Naive thymus-derived CD4-positive, alpha-beta T cell (primary cell): ENCODE data around the gene PIGN. TPM values are rescaled to one million over a fixed set of nuclear protein-coding genes. Genes with fewer than 3 reads are reported as not detected.

Source experiments
- ATAC-seq: fragments of 150-1000 bp; cut with Tn5 transposase; 2 replicates; pipeline ENCODE4 v1.10.0; 2021; ENCODE audit warnings: mild to moderate bottlenecking, moderate library complexity
- CTCF ChIA-PET: fragments of 350-600 bp; sonication (Branson Sonifier 250); formaldehyde crosslinking; loops from one replicate; lab custom pipeline; 2021; ENCODE audit warnings: antibody characterized with exemption; lab: Charles Lee
- POLR2A ChIA-PET: fragments of 350-600 bp; sonication (Branson Sonifier 250); formaldehyde crosslinking; loops from one replicate; lab custom pipeline; 2021; ENCODE audit warnings: antibody characterized with exemption, inconsistent platforms; lab: Charles Lee
- DNase-seq, 9 donors: peaks; one replicate each; pipeline versions ENCODE4 v3.0.0 to v3.0.0-alpha.2; 2020 to 2022; ENCODE audit warnings: mixed read lengths in 1 of 9
- H3K27ac ChIP-seq: one replicate; pipeline ENCODE4 v1.7.0; 2013; ENCODE audit warnings: mild to moderate bottlenecking, low read depth, low read length, moderate library complexity
- H3K27me3 ChIP-seq, 2 donors: one replicate each; pipeline ENCODE4 v1.7.0; 2013; ENCODE audit warnings: low read length in 2 of 2, mild to moderate bottlenecking in 2 of 2, moderate library complexity in 2 of 2; ENCODE audit not compliant: control insufficient read depth in 2 of 2, insufficient read depth in 2 of 2
- H3K36me3 ChIP-seq, 3 experiments: 1 replicate in 2 of 3; 2 replicates in 1 of 3; pipeline ENCODE4 v1.7.0; 2013; ENCODE audit warnings: low read length in 3 of 3, mild to moderate bottlenecking in 3 of 3, moderate library complexity in 1 of 3; ENCODE audit not compliant: insufficient read depth in 3 of 3, control insufficient read depth in 2 of 3
- H3K4me1 ChIP-seq, 2 donors: one replicate each; pipeline ENCODE4 v1.7.0; 2013; ENCODE audit warnings: low read length in 2 of 2, mild to moderate bottlenecking in 2 of 2, moderate library complexity in 1 of 2; ENCODE audit not compliant: control insufficient read depth in 2 of 2, insufficient read depth in 2 of 2
- H3K4me3 ChIP-seq: 2 replicates; pipeline ENCODE4 v1.7.0; 2013; ENCODE audit warnings: mild to moderate bottlenecking, low read length
- H3K9me3 ChIP-seq, 3 experiments: 1 replicate in 2 of 3; 2 replicates in 1 of 3; pipeline ENCODE4 v1.7.0; 2013; ENCODE audit warnings: low read length in 3 of 3; ENCODE audit not compliant: control insufficient read depth in 2 of 3
- H3K27ac Mint-ChIP-seq, 9 donors: one replicate each; pipeline ENCODE4 v1.8.0; 2020 to 2022; ENCODE audit warnings: mixed read lengths in 9 of 9, mild to moderate bottlenecking in 8 of 9, moderate library complexity in 5 of 9, inconsistent platforms in 2 of 9
- H3K27me3 Mint-ChIP-seq, 5 donors: one replicate each; pipeline ENCODE4 v1.8.0; 2021 to 2022; ENCODE audit warnings: mixed read lengths in 5 of 5, mild to moderate bottlenecking in 1 of 5
- H3K36me3 Mint-ChIP-seq, 5 donors: one replicate each; pipeline ENCODE4 v1.8.0; 2020 to 2022; ENCODE audit warnings: mixed read lengths in 5 of 5, mild to moderate bottlenecking in 3 of 5, inconsistent platforms in 1 of 5
- H3K4me1 Mint-ChIP-seq, 7 donors: one replicate each; pipeline ENCODE4 v1.8.0; 2020 to 2022; ENCODE audit warnings: mixed read lengths in 7 of 7, mild to moderate bottlenecking in 3 of 7, inconsistent platforms in 1 of 7
- H3K4me3 Mint-ChIP-seq, 10 donors: one replicate each; pipeline ENCODE4 v1.8.0; 2020 to 2022; ENCODE audit warnings: mild to moderate bottlenecking in 10 of 10, mixed read lengths in 10 of 10, moderate library complexity in 6 of 10, inconsistent platforms in 2 of 10
- H3K9me3 Mint-ChIP-seq, 11 donors: one replicate each; pipeline ENCODE4 v1.8.0; 2020 to 2022; ENCODE audit warnings: mixed read lengths in 11 of 11, mild to moderate bottlenecking in 4 of 11, inconsistent platforms in 1 of 11, moderate library complexity in 1 of 11
- intact Hi-C, 2 donors: fragments of 100-400 bp; cut with micrococcal nuclease; formaldehyde crosslinking; loops; one replicate each; pipeline ENCODE4 v1.15.1; 2023
- polyA plus RNA-seq, 2 donors: library from polyadenylated mRNA; unstranded; fragments of 300-500 nt; fragmentation: Illumina TruSeq; gene quantifications; one replicate each; pipeline ENCODE4 v1.2.3, GENCODE V29; 2021
- total RNA-seq, 6 experiments: library from RNA in 5 of 6; stranded (reverse) in 5 of 6; gene quantifications; 1 replicate in 5 of 6; 2 replicates in 1 of 6; pipeline ENCODE4 v1.2.3 and lab custom pipeline; 2021 to 2026

PIGN gene
- total and polyA plus RNA-seq, 7 experiments from 2014 or later, result 15.5 to 29.8 (median 21.4) TPM

- H3K9me3 Mint-ChIP-seq, result no peaks in the 10 kb centered on the region
- Histone ChIP-seq H3K4me3 (no peak overlapping the region), H3K27ac (no peak overlapping the region), H3K36me3 (peaks cover 0 to 26% (median 0%) of the 10 kb centered on the region in 3 experiments), H3K9me3 (no peaks in the 10 kb centered on the region), H3K27me3 (no peaks in the 10 kb centered on the region), H3K4me1 (no peaks in the 10 kb centered on the region)
- H3K27ac Mint-ChIP-seq, result no peak overlapping the region
- no peaks in the 10 kb centered on the region for H3K27me3 Mint-ChIP-seq
- intact Hi-C loops, result no loop called here
- ChIA-PET CTCF (no interaction called here), POLR2A (no interaction called here)
- no peak overlapping the region for H3K4me3 Mint-ChIP-seq
- no peaks in the 10 kb centered on the region for H3K4me1 Mint-ChIP-seq
- DNase-seq, result no peak
- H3K36me3 Mint-ChIP-seq, result peaks cover 5 to 35% (median 10%) of the 10 kb centered on the region in 5 donors
- no peak for ATAC-seq
These were observed 46.6 kb downstream of the PIGN start for GRCh38 chr18:62140259-62140658.

DNA sequence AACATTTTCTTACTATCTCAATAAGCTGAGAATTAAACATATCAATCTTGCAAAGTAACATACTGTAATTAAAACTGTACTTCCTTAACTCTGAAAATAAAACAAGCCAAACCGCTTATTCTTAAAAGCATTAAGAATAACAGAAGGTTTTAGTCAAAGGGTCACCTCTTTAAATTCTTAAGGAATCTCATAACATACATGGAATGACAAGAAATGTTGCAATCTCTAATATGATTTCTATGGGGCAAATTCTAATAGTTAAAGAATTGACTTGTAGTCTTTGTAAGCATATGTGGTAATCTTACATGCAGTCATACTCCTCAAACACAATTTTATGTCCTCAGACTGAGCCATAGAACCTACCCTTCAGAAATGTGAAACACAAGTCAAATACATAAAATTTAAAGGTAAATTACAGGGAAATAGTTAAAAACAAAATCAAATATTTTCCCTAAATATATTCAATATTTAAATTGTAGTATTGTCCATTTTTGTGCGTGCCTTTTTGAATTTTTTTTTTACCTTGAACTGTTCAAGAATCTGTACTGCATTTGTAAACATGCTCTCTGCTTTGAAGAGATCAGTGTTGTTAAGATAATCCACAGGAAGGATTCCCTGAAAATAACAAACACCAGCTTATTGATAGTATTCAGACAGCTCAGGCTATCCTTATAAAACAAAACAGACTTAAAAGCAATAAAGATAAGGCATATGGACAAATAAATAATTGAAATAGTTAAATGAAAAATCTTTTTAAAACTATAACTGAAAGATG lies 48.2 kb downstream of the PIGN start:
- ATAC-seq (no peak), DNase-seq (no peak)
- Mint-ChIP-seq H3K4me3 (no peak overlapping the region), H3K36me3 (peaks cover 0 to 26% (median 6%) of the 10 kb centered on the region in 5 donors), H3K4me1 (no peaks in the 10 kb centered on the region), H3K27ac (no peak overlapping the region), H3K9me3 (no peaks in the 10 kb centered on the region), H3K27me3 (no peaks in the 10 kb centered on the region)
- intact Hi-C loops, result no loop called here
- ChIA-PET CTCF (no interaction called here), POLR2A (interaction anchor here (0.6 to 1.1 kb wide), 2 partner anchors 12 to 172 kb away, joined by 3 to 4 read pairs; no protein-coding TSS in a partner anchor)
- peaks cover 0 to 20% (median 0%) of the 10 kb centered on the region in 3 experiments for H3K36me3 ChIP-seq
- no peaks in the 10 kb centered on the region for H3K27me3 ChIP-seq
- H3K9me3 ChIP-seq, result no peaks in the 10 kb centered on the region
- no peaks in the 10 kb centered on the region for H3K4me1 ChIP-seq
- H3K27ac ChIP-seq, result no peak overlapping the region
- H3K4me3 ChIP-seq, result no peak overlapping the region

GRCh38 chr18:62131301-62131909 lies 55.5 kb downstream of the PIGN start:
- Mint-ChIP-seq H3K4me1 (peaks cover 0 to 5% (median 0%) of the 10 kb centered on the region in 7 donors), H3K9me3 (no peaks in the 10 kb centered on the region), H3K27ac (no peak overlapping the region), H3K4me3 (no peak overlapping the region), H3K27me3 (no peaks in the 10 kb centered on the region), H3K36me3 (peaks cover 0 to 30% (median 3%) of the 10 kb centered on the region in 5 donors)
- Histone ChIP-seq H3K4me3 (no peak overlapping the region), H3K9me3 (no peaks in the 10 kb centered on the region), H3K27ac (no peak overlapping the region), H3K4me1 (no peaks in the 10 kb centered on the region), H3K36me3 (peaks cover 0 to 4% (median 0%) of the 10 kb centered on the region in 3 experiments), H3K27me3 (no peaks in the 10 kb centered on the region)
- intact Hi-C loops, result loop anchor here (1.0 to 5.0 kb wide), 8 partner anchors 230 to 580 kb away; no protein-coding TSS in a partner anchor
- ATAC-seq (peak; percentile 71), DNase-seq (peak; percentile 11 to 73 (median 57))
- ChIA-PET POLR2A (no interaction called here), CTCF (interaction anchor here (0.6 to 2.5 kb wide), 17 partner anchors 9 to 583 kb away, joined by 3 to 16 read pairs (median 5); no protein-coding TSS in a partner anchor)

GRCh38 chr18:62128157-62128556 lies 58.7 kb downstream of the PIGN start:
- DNase-seq (no peak), ATAC-seq (no peak)
- Mint-ChIP-seq H3K4me3 (no peak overlapping the region), H3K4me1 (peaks cover 0 to 5% (median 0%) of the 10 kb centered on the region in 7 donors), H3K27ac (peak overlapping the region in 1 of 9 donors; percentile 1), H3K9me3 (no peaks in the 10 kb centered on the region), H3K27me3 (no peaks in the 10 kb centered on the region), H3K36me3 (peaks cover 0 to 32% (median 1%) of the 10 kb centered on the region in 5 donors)
- Histone ChIP-seq H3K27me3 (no peaks in the 10 kb centered on the region), H3K27ac (no peak overlapping the region), H3K9me3 (no peaks in the 10 kb centered on the region), H3K36me3 (no peaks in the 10 kb centered on the region), H3K4me1 (no peaks in the 10 kb centered on the region), H3K4me3 (no peak overlapping the region)
- CTCF ChIA-PET, result interaction anchor here (1.6 kb wide), 1 partner anchor 545 kb away, joined by 4 read pairs; no protein-coding TSS in a partner anchor
- POLR2A ChIA-PET, result interaction anchor here (0.7 kb wide), 1 partner anchor 1039 kb away, joined by 3 read pairs; no protein-coding TSS in a partner anchor
- intact Hi-C loops, result no loop called here

DNA sequence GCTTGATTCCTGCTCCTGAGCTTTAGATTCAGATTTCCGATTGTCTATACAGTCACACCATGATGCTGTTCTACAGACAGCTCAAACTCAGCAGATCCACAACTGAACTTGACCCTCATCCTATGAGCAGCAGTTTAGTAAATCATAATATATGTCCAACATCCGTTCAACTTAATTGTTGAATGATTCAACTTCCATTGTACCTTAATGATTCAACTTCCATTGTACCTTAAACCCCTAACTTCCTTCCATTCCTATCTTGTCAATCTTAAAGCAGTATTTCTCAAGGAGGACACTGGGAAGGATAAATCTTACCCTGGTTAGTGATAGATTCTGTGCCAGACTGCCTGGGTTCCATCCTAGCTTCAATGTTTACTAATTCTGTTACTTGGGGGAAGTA lies 60.1 kb downstream of the PIGN start:
- Mint-ChIP-seq H3K27ac (no peak overlapping the region), H3K4me3 (no peak overlapping the region), H3K27me3 (no peaks in the 10 kb centered on the region), H3K4me1 (peaks cover 0 to 5% (median 0%) of the 10 kb centered on the region in 7 donors), H3K36me3 (peaks cover 0 to 34% (median 3%) of the 10 kb centered on the region in 5 donors), H3K9me3 (no peaks in the 10 kb centered on the region)
- no peaks in the 10 kb centered on the region for H3K27me3 ChIP-seq
- H3K36me3 ChIP-seq, result no peaks in the 10 kb centered on the region
- H3K9me3 ChIP-seq, result no peaks in the 10 kb centered on the region
- no peak overlapping the region for H3K4me3 ChIP-seq
- ChIA-PET POLR2A (interaction anchor here (1.2 kb wide), 1 partner anchor 13 kb away, joined by 4 read pairs; no protein-coding TSS in a partner anchor), CTCF (no interaction called here)
- H3K27ac ChIP-seq, result no peak overlapping the region
- ATAC-seq (no peak), DNase-seq (no peak)
- no peaks in the 10 kb centered on the region for H3K4me1 ChIP-seq
- intact Hi-C loops, result no loop called here

DNA sequence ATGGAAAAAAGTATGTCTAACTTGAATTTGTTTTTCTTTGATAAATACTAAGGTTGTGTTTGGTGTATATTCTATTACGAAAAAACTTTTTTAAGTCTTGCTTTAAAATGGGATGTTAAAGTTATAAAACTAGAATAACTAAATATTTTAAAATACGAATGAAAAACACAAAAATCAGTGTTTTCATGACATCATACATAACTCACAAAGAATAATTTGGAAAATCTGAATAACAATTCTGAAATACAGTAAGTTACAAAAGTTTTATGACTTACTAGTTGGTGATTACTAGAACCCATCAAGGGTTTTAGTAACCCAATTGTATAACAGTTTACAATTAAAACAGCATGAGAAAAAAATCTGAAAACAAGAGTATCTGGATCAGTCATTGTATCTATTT lies 61.2 kb downstream of the PIGN start:
- no peak overlapping the region for H3K27ac Mint-ChIP-seq
- DNase-seq, result no peak
- POLR2A ChIA-PET, result no interaction called here

More for the DNA sequence above, 61.2 kb downstream of the PIGN start:
- Histone ChIP-seq H3K36me3 (no peaks in the 10 kb centered on the region), H3K27ac (no peak overlapping the region), H3K9me3 (no peaks in the 10 kb centered on the region), H3K4me3 (no peak overlapping the region), H3K27me3 (no peaks in the 10 kb centered on the region), H3K4me1 (no peaks in the 10 kb centered on the region)
- CTCF ChIA-PET, result no interaction called here
- Mint-ChIP-seq H3K4me1 (peaks cover 0 to 5% (median 0%) of the 10 kb centered on the region in 7 donors), H3K9me3 (no peaks in the 10 kb centered on the region), H3K27me3 (no peaks in the 10 kb centered on the region), H3K4me3 (no peak overlapping the region), H3K36me3 (peaks cover 0 to 42% (median 5%) of the 10 kb centered on the region in 5 donors)
- intact Hi-C loops, result no loop called here
- no peak for ATAC-seq
